Endothelial cell (in vitro differentiated cells): ENCODE measurements around the gene CSNK1G2. TPM values are rescaled to one million over a fixed set of nuclear protein-coding genes. Genes with fewer than 3 reads are reported as not detected.

Experiments used
- DNase-seq: peaks from one replicate; pipeline ENCODE4 v3.0.0; 2021; ENCODE audit warnings: low spot score
- H3K27ac Mint-ChIP-seq: one replicate; pipeline ENCODE4 v1.8.0; 2021; ENCODE audit warnings: mixed read lengths, inconsistent platforms; ENCODE audit not compliant: unreplicated experiment
- H3K27me3 Mint-ChIP-seq: one replicate; pipeline ENCODE4 v1.8.0; 2021; ENCODE audit warnings: mild to moderate bottlenecking, moderate library complexity, mixed read lengths, inconsistent platforms; ENCODE audit not compliant: unreplicated experiment
- H3K36me3 Mint-ChIP-seq: one replicate; pipeline ENCODE4 v1.8.0; 2021; ENCODE audit warnings: mild to moderate bottlenecking, low read depth, mixed read lengths, inconsistent platforms; ENCODE audit not compliant: unreplicated experiment
- H3K4me1 Mint-ChIP-seq: one replicate; pipeline ENCODE4 v1.8.0; 2021; ENCODE audit warnings: mild to moderate bottlenecking, mixed read lengths, inconsistent platforms; ENCODE audit not compliant: unreplicated experiment
- H3K4me3 Mint-ChIP-seq: one replicate; pipeline ENCODE4 v1.8.0; 2021; ENCODE audit warnings: mild to moderate bottlenecking, mixed read lengths, inconsistent platforms; ENCODE audit not compliant: unreplicated experiment
- H3K9me3 Mint-ChIP-seq: one replicate; pipeline ENCODE4 v1.8.0; 2021; ENCODE audit warnings: mixed read lengths, inconsistent platforms; ENCODE audit not compliant: unreplicated experiment
- total RNA-seq: library from RNA; stranded (reverse); fragmentation: NEBNext Ultra II Directional; extraction: Animal tissue kit (Norgen Biotek cat#: 25700); gene quantifications from one replicate; pipeline ENCODE4 v1.2.1, GENCODE V29; 2021; ENCODE audit not compliant: unreplicated experiment
- TF ChIP-seq, protein P1 (sequence below): fragments of 200-600 bp; sonication (generic); IDR thresholded peaks from one replicate; pipeline ENCODE4 v1.5.0; 2021; ENCODE audit warnings: antibody characterized with exemption; ENCODE audit not compliant: unreplicated experiment

The CSNK1G2 gene
- total RNA-seq, 1 donor from 2014 or later = 110 TPM

DNA sequence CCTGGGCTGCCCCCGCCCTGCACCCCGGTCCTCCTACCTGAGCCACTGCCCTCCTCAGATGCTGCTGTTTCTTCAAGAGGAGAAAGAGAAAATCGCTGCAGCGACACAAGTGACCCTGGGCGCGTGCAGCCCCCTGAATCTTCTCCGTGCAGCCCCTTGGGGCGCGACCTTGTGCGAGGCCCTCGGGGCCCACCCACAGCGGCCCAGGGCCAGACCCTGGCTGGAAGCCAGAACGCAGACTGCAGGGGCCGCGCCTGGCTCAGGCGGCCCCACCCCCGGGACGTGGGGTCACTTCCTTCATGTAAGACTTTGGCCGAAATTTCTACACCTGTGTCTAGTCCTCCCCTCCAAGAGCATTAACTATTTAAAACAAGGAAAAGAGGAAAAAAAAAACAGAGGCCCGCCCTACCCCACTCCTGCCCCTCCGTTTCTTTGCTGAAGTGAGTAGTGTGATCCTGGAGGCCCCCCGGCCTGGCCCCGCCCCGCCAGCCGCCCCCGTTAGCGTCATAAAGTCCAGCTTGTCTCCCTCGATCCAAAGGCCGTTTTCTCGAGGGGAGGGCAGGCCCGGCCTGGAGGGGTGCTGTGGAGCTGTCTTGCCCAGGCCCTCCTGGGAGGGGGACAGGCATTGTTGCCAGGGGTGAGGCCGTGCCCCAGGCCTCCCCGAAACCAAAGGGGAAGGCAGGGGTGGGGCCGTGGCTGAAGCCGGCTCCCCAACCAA lies 39.3 kb downstream of the CSNK1G2 start:
- peaks cover 7% of the 10 kb centered on the region for H3K27me3 Mint-ChIP-seq
- peaks cover 16% of the 10 kb centered on the region for H3K36me3 Mint-ChIP-seq
- H3K9me3 Mint-ChIP-seq = no peaks in the 10 kb centered on the region
- no peak for DNase-seq
- TF ChIP-seq, protein P1, sequence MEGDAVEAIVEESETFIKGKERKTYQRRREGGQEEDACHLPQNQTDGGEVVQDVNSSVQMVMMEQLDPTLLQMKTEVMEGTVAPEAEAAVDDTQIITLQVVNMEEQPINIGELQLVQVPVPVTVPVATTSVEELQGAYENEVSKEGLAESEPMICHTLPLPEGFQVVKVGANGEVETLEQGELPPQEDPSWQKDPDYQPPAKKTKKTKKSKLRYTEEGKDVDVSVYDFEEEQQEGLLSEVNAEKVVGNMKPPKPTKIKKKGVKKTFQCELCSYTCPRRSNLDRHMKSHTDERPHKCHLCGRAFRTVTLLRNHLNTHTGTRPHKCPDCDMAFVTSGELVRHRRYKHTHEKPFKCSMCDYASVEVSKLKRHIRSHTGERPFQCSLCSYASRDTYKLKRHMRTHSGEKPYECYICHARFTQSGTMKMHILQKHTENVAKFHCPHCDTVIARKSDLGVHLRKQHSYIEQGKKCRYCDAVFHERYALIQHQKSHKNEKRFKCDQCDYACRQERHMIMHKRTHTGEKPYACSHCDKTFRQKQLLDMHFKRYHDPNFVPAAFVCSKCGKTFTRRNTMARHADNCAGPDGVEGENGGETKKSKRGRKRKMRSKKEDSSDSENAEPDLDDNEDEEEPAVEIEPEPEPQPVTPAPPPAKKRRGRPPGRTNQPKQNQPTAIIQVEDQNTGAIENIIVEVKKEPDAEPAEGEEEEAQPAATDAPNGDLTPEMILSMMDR = no peak
- no peak overlapping the region for H3K4me3 Mint-ChIP-seq
- H3K27ac Mint-ChIP-seq = no peak overlapping the region
- H3K4me1 Mint-ChIP-seq = no peaks in the 10 kb centered on the region

DNA sequence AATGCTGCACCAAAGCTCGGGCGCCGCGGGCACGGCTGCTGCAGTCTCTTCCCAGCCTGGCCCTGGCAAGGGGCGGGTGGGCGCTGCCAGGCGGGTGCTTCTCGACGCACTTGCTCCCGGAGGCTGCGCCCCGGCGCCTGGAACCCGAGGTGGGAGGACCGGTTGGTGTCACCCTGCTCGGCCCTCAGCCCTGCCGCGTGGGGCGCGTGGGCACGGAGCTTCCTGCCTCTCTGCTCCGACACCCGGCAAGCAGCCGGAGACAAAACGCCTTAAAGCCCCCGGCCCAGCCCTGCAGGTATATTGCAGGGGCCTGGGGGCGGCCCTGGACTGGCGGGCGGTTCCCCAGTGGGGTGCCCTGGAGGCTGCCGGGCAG lies 39.8 kb downstream of the CSNK1G2 start:
- peaks cover 15% of the 10 kb centered on the region for H3K36me3 Mint-ChIP-seq
- no peaks in the 10 kb centered on the region for H3K4me1 Mint-ChIP-seq
- no peak overlapping the region for H3K27ac Mint-ChIP-seq
- H3K9me3 Mint-ChIP-seq = no peaks in the 10 kb centered on the region
- TF ChIP-seq, protein P1 = no peak
- H3K27me3 Mint-ChIP-seq = peaks cover 5% of the 10 kb centered on the region
- H3K4me3 Mint-ChIP-seq = no peak overlapping the region
- no peak for DNase-seq

- peaks cover 15% of the 10 kb centered on the region for H3K36me3 Mint-ChIP-seq
- H3K4me3 Mint-ChIP-seq = peak overlapping the region; percentile 60
- H3K4me1 Mint-ChIP-seq = no peaks in the 10 kb centered on the region
- no peaks in the 10 kb centered on the region for H3K9me3 Mint-ChIP-seq
- peaks cover 3% of the 10 kb centered on the region for H3K27me3 Mint-ChIP-seq
- no peak overlapping the region for H3K27ac Mint-ChIP-seq
- TF ChIP-seq, protein P1 = no peak
- DNase-seq = no peak
Measured at GRCh38 chr19:1981253-1981652, 40.3 kb downstream of the CSNK1G2 start.

- TF ChIP-seq, protein P1 = no peak
- Mint-ChIP-seq H3K4me3 (no peak overlapping the region), H3K36me3 (peaks cover 18% of the 10 kb centered on the region), H3K4me1 (no peaks in the 10 kb centered on the region), H3K27me3 (peaks cover 3% of the 10 kb centered on the region), H3K9me3 (no peaks in the 10 kb centered on the region), H3K27ac (no peak overlapping the region)
- DNase-seq = no peak
Measured at GRCh38 chr19:1984357-1984756, 43.4 kb downstream of the CSNK1G2 start.

DNA sequence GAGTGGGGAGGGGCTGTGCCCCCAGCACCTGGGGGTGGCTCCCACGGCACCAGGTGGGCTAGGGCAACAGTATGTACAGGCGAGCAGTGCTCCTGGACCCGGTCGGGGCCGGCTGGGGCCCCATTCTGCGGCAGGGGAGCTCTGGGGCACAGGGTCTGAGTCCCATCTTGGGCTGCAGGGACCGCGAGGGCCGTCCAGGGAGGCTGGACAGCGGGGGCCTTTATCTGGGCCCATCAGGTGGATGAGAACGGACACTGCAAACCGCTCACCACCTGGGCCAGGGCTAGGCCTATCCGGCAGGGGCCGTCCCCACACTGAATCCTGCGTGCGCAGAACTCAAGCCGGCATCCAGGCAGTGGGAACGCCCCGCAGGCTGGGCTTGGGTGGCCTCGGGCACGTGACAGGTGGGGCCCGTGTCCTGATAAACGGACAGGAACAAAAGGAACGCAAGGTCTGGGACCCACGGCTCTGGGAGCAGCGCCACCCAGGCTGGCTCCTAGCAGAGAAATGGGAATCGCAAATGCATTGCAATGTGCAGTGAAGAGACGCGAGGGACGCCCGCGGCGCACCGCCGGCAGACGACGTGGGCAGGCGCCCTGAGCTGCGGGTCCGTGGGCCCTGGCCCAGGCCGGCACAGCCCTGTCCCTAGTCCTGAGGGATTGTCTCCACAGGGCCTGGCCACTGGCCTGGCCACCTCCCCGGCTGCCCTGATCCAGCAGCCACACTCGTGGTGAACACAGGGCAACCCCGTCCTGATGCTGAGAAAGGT lies 44.8 kb downstream of the CSNK1G2 start:
- TF ChIP-seq, protein P1 = no peak
- H3K27ac Mint-ChIP-seq = no peak overlapping the region
- no peak for DNase-seq
- no peaks in the 10 kb centered on the region for H3K9me3 Mint-ChIP-seq
- H3K4me1 Mint-ChIP-seq = no peaks in the 10 kb centered on the region
- peaks cover 18% of the 10 kb centered on the region for H3K36me3 Mint-ChIP-seq
- H3K4me3 Mint-ChIP-seq = no peak overlapping the region
- H3K27me3 Mint-ChIP-seq = peaks cover 3% of the 10 kb centered on the region
